ENCODE data around the gene DPYD. TPM values are rescaled to one million over a fixed set of nuclear protein-coding genes. Genes with fewer than 3 reads are reported as not detected.
A peak's percentile ranks its signal among the peaks of the same experiment; 100 is the strongest.

The DPYD gene
- total RNA-seq, 1 donor from 2014 or later, result 30.5 TPM

GRCh38 chr1:97077221-97077620, 843.6 kb downstream of the DPYD start:
- DNase-seq, result no peak

DNA sequence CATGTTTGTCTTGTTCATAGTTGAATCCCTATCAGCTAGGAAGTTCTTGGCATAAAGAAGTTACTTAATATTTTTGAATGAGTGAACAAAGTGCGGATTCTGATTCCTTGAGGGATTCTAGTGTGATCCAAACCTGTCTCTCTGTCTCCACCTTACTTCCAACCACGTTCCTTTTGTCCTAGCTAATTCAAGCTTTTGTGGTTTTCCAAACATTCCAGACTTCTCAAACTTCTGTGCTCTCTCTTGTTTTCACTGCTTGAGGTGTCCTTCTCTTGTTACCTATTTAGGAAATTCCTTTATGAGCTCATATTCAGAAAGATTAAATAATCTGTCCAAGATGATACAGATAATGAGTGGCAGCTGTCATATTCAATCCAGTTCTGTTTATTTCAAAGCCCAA, 846.1 kb downstream of the DPYD start:
- no peak for DNase-seq

- no peak for DNase-seq
Observed at GRCh38 chr1:97073936-97074335, 846.9 kb downstream of the DPYD start.

- DNase-seq, result no peak
Observed at GRCh38 chr1:97073169-97073568, 847.7 kb downstream of the DPYD start.

DNA sequence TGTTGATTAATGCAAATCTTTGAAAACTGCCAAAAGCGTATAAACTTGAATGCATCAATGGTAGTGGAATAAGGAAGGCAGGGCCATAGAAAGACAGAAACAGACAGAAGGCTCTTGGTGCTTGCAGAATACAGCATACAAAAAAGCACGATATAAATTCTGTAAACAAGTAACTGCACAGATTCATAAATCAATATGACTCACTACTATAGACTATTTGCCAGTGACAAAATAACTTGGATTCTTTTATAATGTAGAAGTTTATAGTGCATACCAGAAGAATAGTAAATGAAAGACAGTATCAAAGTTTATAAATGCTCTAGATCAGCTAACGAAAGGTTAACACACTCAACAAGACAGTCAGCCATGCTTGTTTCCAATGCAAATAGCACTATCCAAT, 849.7 kb downstream of the DPYD start:
- no peak for DNase-seq

DNA sequence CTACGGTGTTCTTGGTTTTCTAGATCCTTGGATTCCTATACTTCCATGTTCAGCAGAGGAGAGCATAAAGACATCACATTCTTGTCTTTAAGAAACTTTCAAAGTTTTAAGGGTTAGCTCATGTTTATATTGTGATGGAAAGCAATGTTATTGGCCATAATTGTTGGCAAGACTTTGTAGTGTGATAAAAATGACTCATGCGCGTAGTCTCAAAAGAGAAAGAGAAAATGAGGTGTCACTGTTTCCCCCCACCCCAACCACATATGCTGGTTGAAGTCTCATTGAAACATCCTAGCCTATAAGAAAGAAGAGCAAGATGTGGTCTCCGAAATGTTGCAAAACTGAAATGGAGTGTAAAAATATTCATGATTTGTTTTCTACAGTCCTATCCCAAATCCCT, 850.5 kb downstream of the DPYD start:
- DNase-seq, result no peak

- DNase-seq, result no peak
Observed at GRCh38 chr1:97069312-97069711, 851.5 kb downstream of the DPYD start.

GRCh38 chr1:97066860-97067259, 854.0 kb downstream of the DPYD start:
- no peak for DNase-seq

DNA sequence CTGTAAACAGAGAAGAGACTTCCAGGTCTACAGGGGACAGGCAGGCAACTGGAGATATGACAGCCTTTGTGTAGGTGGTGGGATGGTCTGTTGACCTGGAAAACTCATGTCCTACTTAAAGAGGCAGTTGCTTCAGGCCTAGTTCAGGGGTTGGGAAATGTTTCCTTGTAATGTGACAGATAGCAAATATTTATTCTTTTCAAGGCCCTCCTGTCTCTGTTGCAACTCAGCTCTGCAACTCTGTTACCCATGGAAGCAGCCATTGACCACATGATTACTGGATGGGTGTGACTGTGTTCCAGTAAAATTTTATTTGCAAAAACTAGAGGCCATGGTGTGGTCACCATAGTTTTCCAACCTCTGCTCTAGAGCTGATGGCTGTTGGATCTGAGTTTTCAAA, 857.3 kb downstream of the DPYD start:
- DNase-seq, result no peak

GRCh38 chr1:97061604-97062003, 859.2 kb downstream of the DPYD start:
- DNase-seq, result no peak

- DNase-seq, result no peak
Observed at GRCh38 chr1:97056386-97056785, 864.4 kb downstream of the DPYD start.

GRCh38 chr1:97053268-97053667, 867.6 kb downstream of the DPYD start:
- DNase-seq, result no peak

DNA sequence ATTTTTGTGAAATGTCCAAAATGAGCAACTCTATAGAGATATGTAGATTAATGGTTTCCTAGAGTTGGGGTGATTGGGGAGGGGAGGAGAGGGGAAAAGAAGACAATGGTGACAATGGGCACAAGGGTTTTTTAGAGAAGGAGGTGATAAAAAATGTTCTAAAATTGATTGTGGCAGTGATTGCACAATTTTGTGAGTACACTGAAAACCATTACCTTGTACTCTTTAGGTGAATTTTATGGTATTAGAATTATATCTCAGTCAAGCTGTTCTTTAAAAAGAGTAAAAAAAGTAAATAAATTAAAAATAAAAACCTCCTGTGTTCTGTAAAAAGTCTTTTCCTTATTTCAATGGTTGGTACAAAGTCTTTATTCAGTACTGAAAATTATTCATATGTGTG, 869.0 kb downstream of the DPYD start:
- DNase-seq, result no peak

DNA sequence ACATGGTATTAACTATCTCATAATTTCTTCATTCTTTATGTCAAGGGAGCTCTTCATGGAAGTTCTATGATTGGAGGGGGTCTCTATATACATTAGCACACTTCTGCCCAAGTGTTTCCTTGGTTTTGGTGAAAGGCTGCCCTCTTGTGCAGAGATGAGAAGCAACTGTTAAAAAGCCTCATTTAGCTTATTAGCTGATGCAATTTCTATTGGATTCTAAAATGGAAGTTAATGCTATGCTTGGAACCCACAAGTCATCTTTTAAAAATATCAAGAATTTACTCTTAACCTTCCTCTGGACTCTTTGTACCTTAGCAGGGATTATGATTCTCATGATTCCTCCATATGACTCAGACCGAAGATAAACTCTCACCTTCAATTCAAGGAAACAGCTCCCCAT, 870.3 kb downstream of the DPYD start:
- peak; percentile 67 for DNase-seq

- DNase-seq, result no peak
Observed at GRCh38 chr1:97047421-97047793, 873.4 kb downstream of the DPYD start.

- no peak for DNase-seq
Observed at GRCh38 chr1:97046765-97047420, 873.9 kb downstream of the DPYD start.

- no peak for DNase-seq
Observed at GRCh38 chr1:97044159-97044760, 876.6 kb downstream of the DPYD start.

DNA sequence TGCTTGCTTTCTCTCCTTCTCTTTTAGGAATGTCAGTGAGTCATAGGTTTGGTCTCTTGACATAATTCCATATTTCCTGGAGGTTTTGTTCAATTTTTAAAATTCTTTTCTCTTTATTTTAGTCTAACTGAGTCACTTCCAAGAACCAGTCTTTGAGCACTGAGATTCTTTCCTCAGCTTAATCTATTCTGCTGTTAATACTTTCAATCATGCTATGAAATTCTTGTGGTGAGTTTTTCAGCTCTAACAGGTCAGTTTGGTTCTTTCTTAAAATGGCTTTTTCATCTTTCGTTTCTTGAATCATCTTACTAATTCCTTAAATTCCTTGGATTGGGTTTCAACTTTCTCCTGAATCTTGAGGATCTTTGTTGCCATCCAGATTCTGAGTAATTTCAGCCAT, 878.3 kb downstream of the DPYD start:
- DNase-seq, result no peak

DNA sequence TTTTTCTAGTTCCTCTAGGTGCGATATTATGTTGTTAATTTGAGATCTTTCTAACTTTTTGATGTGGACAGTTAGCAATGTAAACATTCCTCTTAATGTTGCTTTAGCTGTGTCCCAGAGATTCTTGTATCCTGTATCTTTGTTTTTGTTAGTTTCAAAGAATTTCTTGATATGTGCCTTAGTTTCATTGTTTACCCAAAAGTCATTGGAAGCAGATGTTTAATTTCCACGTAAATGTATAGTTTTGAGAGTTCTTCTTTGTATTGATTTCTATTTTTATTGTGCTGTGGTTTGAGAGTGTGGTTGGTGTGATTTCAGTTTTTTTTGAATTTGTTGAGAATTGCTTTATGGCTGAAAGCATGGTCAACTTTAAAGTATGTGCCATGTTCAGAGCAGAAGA, 879.8 kb downstream of the DPYD start:
- DNase-seq, result no peak

- DNase-seq, result no peak
Observed at GRCh38 chr1:97038410-97038809, 882.4 kb downstream of the DPYD start.

- no peak for DNase-seq
Observed at GRCh38 chr1:97034651-97035050, 886.2 kb downstream of the DPYD start.

GRCh38 chr1:97033949-97034348, 886.9 kb downstream of the DPYD start:
- DNase-seq, result no peak
